GM18873 (cell line): ENCODE results near the gene DGCR6L.
"Not testable (repeated sequence)": the region's sequence is repeated elsewhere in the genome, so short reads cannot be mapped to it uniquely, and the experiment has no call there.

Source experiments
- ATAC-seq: cut with Tn5 transposase; IDR thresholded peaks from one replicate; pipeline ENCODE4 v1.9.1; 2021; ENCODE audit warnings: mild to moderate bottlenecking, moderate library complexity, moderate number of reproducible peaks; ENCODE audit not compliant: unreplicated experiment, low FRiP score

The DGCR6L gene

GRCh38 chr22:20328569-20328930, 8.7 kb upstream of the DGCR6L start:
- ATAC-seq: not testable (repeated sequence)

GRCh38 chr22:20325996-20326395, 6.1 kb upstream of the DGCR6L start:
- ATAC-seq: not testable (repeated sequence)

GRCh38 chr22:20324139-20324516, 4.3 kb upstream of the DGCR6L start:
- no peak for ATAC-seq

- ATAC-seq: not testable (repeated sequence)
These were observed 1.8 kb upstream of the DGCR6L start for GRCh38 chr22:20321552-20322211.

GRCh38 chr22:20320659-20321551, 1.0 kb upstream of the DGCR6L start:
- not testable (repeated sequence) for ATAC-seq

- ATAC-seq: peak; percentile 18
These were observed 667 bp downstream of the DGCR6L start for GRCh38 chr22:20319041-20319744.

- not testable (repeated sequence) for ATAC-seq
These were observed 1.7 kb downstream of the DGCR6L start for GRCh38 chr22:20318043-20318688.

GRCh38 chr22:20317402-20318042, 2.3 kb downstream of the DGCR6L start:
- ATAC-seq: not testable (repeated sequence)

- no peak for ATAC-seq
These were observed 2.9 kb downstream of the DGCR6L start for GRCh38 chr22:20316844-20317401.

- ATAC-seq: no peak
These were observed 3.5 kb downstream of the DGCR6L start for GRCh38 chr22:20316217-20316843.

GRCh38 chr22:20315337-20316216, 4.3 kb downstream of the DGCR6L start:
- ATAC-seq: no peak

- ATAC-seq: not testable (repeated sequence)
These were observed 5.0 kb downstream of the DGCR6L start for GRCh38 chr22:20314741-20315336.

GRCh38 chr22:20314206-20314605, 5.7 kb downstream of the DGCR6L start:
- not testable (repeated sequence) for ATAC-seq

GRCh38 chr22:20313306-20314077, 6.4 kb downstream of the DGCR6L start:
- ATAC-seq: not testable (repeated sequence)

- ATAC-seq: no peak
These were observed 7.3 kb downstream of the DGCR6L start for GRCh38 chr22:20312396-20313191.

- not testable (repeated sequence) for ATAC-seq
These were observed 8.4 kb downstream of the DGCR6L start for GRCh38 chr22:20311249-20312062.
